ENCODE measurements around the gene COL20A1. TPM values are rescaled to one million over a fixed set of nuclear protein-coding genes. Genes with fewer than 3 reads are reported as not detected.

COL20A1 gene
- total RNA-seq, 1 donor from 2014 or later: not detected

GRCh38 chr20:63284981-63285524, 7.9 kb upstream of the COL20A1 start:
- peaks cover 52% of the 10 kb centered on the region for H3K36me3 Mint-ChIP-seq (ENCODE audit: low read depth)
- H3K27ac Mint-ChIP-seq: no peak overlapping the region
- no peak for TF ChIP-seq CTCF (IDR thresholded peaks at IDR 0.05)
- no peaks in the 10 kb centered on the region for H3K27me3 Mint-ChIP-seq
- intact Hi-C loops (cut with micrococcal nuclease): no loop called here
- no peaks in the 10 kb centered on the region for H3K9me3 Mint-ChIP-seq
- ATAC-seq (ENCODE audit: low read depth) (no peak), DNase-seq (no peak)
- H3K4me3 Mint-ChIP-seq: no peak overlapping the region
- H3K4me1 Mint-ChIP-seq: no peaks in the 10 kb centered on the region
- ChIA-PET CTCF (no interaction called here), POLR2A (no interaction called here)

- no peak for TF ChIP-seq CTCF (IDR thresholded peaks at IDR 0.05)
- ATAC-seq (ENCODE audit: low read depth) (no peak), DNase-seq (no peak)
- ChIA-PET POLR2A (no interaction called here), CTCF (no interaction called here)
- Mint-ChIP-seq H3K9me3 (no peaks in the 10 kb centered on the region), H3K27me3 (no peaks in the 10 kb centered on the region), H3K4me1 (no peaks in the 10 kb centered on the region), H3K4me3 (no peak overlapping the region), H3K27ac (no peak overlapping the region), H3K36me3 (ENCODE audit: low read depth) (peaks cover 43% of the 10 kb centered on the region)
- intact Hi-C loops (cut with micrococcal nuclease): no loop called here
These were observed 7.1 kb upstream of the COL20A1 start for GRCh38 chr20:63285636-63286615.

GRCh38 chr20:63286781-63287696, 5.9 kb upstream of the COL20A1 start:
- no peak overlapping the region for H3K27ac Mint-ChIP-seq
- no peak overlapping the region for H3K4me3 Mint-ChIP-seq
- no peaks in the 10 kb centered on the region for H3K4me1 Mint-ChIP-seq
- no peak for TF ChIP-seq CTCF (IDR thresholded peaks at IDR 0.05)
- intact Hi-C loops (cut with micrococcal nuclease): no loop called here
- ATAC-seq (ENCODE audit: low read depth): no peak
- no peaks in the 10 kb centered on the region for H3K27me3 Mint-ChIP-seq
- ChIA-PET CTCF (no interaction called here), POLR2A (no interaction called here)
- no peaks in the 10 kb centered on the region for H3K9me3 Mint-ChIP-seq
- peaks cover 38% of the 10 kb centered on the region for H3K36me3 Mint-ChIP-seq (ENCODE audit: low read depth)
- no peak for DNase-seq

- ChIA-PET POLR2A (no interaction called here), CTCF (interaction anchor here (0.7 kb wide), 1 partner anchor 65 kb away, joined by 3 read pairs; no protein-coding TSS in a partner anchor)
- Mint-ChIP-seq H3K9me3 (no peaks in the 10 kb centered on the region), H3K4me3 (no peak overlapping the region), H3K27ac (no peak overlapping the region), H3K4me1 (no peaks in the 10 kb centered on the region), H3K27me3 (no peaks in the 10 kb centered on the region), H3K36me3 (ENCODE audit: low read depth) (peaks cover 32% of the 10 kb centered on the region)
- no peak for TF ChIP-seq CTCF (IDR thresholded peaks at IDR 0.05)
- intact Hi-C loops (cut with micrococcal nuclease): no loop called here
- DNase-seq (no peak), ATAC-seq (ENCODE audit: low read depth) (no peak)
These were observed 5.0 kb upstream of the COL20A1 start for GRCh38 chr20:63287697-63288580.
